Peyer's patch (tissue), 4 donors: ENCODE measurements around the gene POLR2F. TPM values are rescaled to one million over a fixed set of nuclear protein-coding genes. Genes with fewer than 3 reads are reported as not detected.

Experiments used
- DNase-seq, 3 donors: peaks; one replicate each; pipeline ENCODE4 v3.0.0-alpha.2; 2017 to 2019
- H3K27ac ChIP-seq, 4 donors: fragments of 200-600 bp; sonication (generic); one replicate each; pipeline ENCODE4 v1.5.1; 2016 to 2019
- H3K27me3 ChIP-seq, 2 donors: fragments of 200-600 bp; sonication (generic); one replicate each; pipeline ENCODE4 v1.5.1; 2019
- H3K36me3 ChIP-seq, 3 donors: fragments of 200-600 bp; sonication (generic); one replicate each; pipeline ENCODE4 v1.5.1; 2016 to 2019
- H3K4me1 ChIP-seq, 4 donors: fragments of 200-600 bp; sonication (generic); one replicate each; pipeline ENCODE4 v1.5.1; 2016 to 2019
- H3K4me3 ChIP-seq, 4 donors: fragments of 200-600 bp; sonication (generic); 1 replicate in 3 of 4; 2 replicates in 1 of 4; pipeline ENCODE4 v1.5.1; 2016 to 2019; ENCODE audit warnings: mild to moderate bottlenecking in 1 of 4
- H3K9me3 ChIP-seq, 4 donors: fragments of 200-600 bp; sonication (generic); one replicate each; pipeline ENCODE4 v1.5.1; 2016 to 2019; ENCODE audit warnings: mild to moderate bottlenecking in 1 of 4
- CTCF ChIP-seq, 6 experiments: fragments of 450-650 bp in 4 of 6; fragments of 200-600 bp in 2 of 6; sonication (generic) in 1 of 6; IDR thresholded peaks; one replicate each; pipeline ENCODE4 v1.5.1; 2017 to 2019; ENCODE audit warnings: antibody characterized with exemption in 6 of 6, mild to moderate bottlenecking in 3 of 6, moderate library complexity in 1 of 6
- POLR2A ChIP-seq, 2 donors: fragments of 450-650 bp; IDR thresholded peaks; one replicate each; pipeline ENCODE4 v1.5.1; 2017; ENCODE audit warnings: antibody characterized with exemption in 2 of 2, mild to moderate bottlenecking in 2 of 2, moderate library complexity in 2 of 2
- total RNA-seq, 4 donors: library from RNA; depleted of rRNA; stranded (reverse); fragments of >200 nt; gene quantifications; one replicate each; pipeline ENCODE4 v1.1.0, GENCODE V29; 2016

The POLR2F gene
- total RNA-seq, 4 donors from 2014 or later, result 51.1 to 97.4 (median 55.2) TPM

- Histone ChIP-seq H3K4me1 (peaks cover 0 to 9% (median 0%) of the 10 kb centered on the region in 4 donors), H3K27ac (no peak overlapping the region), H3K36me3 (no peaks in the 10 kb centered on the region), H3K27me3 (no peaks in the 10 kb centered on the region), H3K4me3 (no peak overlapping the region), H3K9me3 (no peaks in the 10 kb centered on the region)
- no peak for DNase-seq
- no peak for TF ChIP-seq CTCF (IDR thresholded peaks at IDR 0.05)
- no peak for TF ChIP-seq POLR2A (IDR thresholded peaks at IDR 0.05)
Observed at GRCh38 chr22:37994982-37995381, 41.5 kb downstream of the POLR2F start.

DNA sequence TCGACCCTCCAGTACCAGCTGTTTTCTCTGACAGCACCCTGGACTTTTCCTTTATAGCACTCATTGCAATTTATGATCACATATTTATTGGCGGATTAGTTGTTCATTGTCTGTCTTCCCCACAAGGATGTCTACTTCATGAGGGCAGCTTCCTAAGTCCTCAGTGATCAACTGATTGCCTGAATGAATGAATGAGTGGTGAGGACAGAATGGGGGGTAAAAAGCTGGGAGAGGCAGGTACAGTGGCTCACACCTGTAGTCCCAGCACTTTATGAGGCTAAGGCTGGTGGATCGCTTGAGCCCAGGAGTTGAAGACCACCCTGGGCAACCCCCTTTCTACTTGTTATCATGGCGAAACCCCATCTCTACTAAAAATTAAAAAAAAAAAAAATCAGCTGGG lies 42.0 kb downstream of the POLR2F start:
- H3K4me1 ChIP-seq, result peaks cover 0 to 9% (median 0%) of the 10 kb centered on the region in 4 donors
- TF ChIP-seq CTCF (IDR thresholded peaks at IDR 0.05), result no peak
- TF ChIP-seq POLR2A (IDR thresholded peaks at IDR 0.05), result no peak
- H3K27ac ChIP-seq, result no peak overlapping the region
- no peaks in the 10 kb centered on the region for H3K36me3 ChIP-seq
- DNase-seq, result no peak
- no peak overlapping the region for H3K4me3 ChIP-seq
- H3K9me3 ChIP-seq, result no peaks in the 10 kb centered on the region
- no peaks in the 10 kb centered on the region for H3K27me3 ChIP-seq

- peak in 1 of 3 donors; percentile 27 for DNase-seq
- H3K27ac ChIP-seq, result no peak overlapping the region
- H3K9me3 ChIP-seq, result no peaks in the 10 kb centered on the region
- H3K27me3 ChIP-seq, result no peaks in the 10 kb centered on the region
- H3K36me3 ChIP-seq, result no peaks in the 10 kb centered on the region
- H3K4me1 ChIP-seq, result peaks cover 0 to 9% (median 0%) of the 10 kb centered on the region in 4 donors
- H3K4me3 ChIP-seq, result no peak overlapping the region
- TF ChIP-seq POLR2A (IDR thresholded peaks at IDR 0.05), result no peak
- TF ChIP-seq CTCF (IDR thresholded peaks at IDR 0.05), result no peak
Observed at GRCh38 chr22:37996079-37996478, 42.6 kb downstream of the POLR2F start.

- Histone ChIP-seq H3K9me3 (no peaks in the 10 kb centered on the region), H3K36me3 (no peaks in the 10 kb centered on the region), H3K27me3 (no peaks in the 10 kb centered on the region), H3K27ac (no peak overlapping the region), H3K4me1 (peaks cover 0 to 9% (median 0%) of the 10 kb centered on the region in 4 donors), H3K4me3 (no peak overlapping the region)
- DNase-seq, result peak in 1 of 3 donors; percentile 66
- peak in 1 of 6 experiments; percentile 32 for TF ChIP-seq CTCF (IDR thresholded peaks at IDR 0.05)
- TF ChIP-seq POLR2A (IDR thresholded peaks at IDR 0.05), result no peak
Observed at GRCh38 chr22:37996515-37997246, 43.2 kb downstream of the POLR2F start.

GRCh38 chr22:37998543-37998942 lies 45.0 kb downstream of the POLR2F start:
- H3K9me3 ChIP-seq, result no peaks in the 10 kb centered on the region
- DNase-seq, result no peak
- TF ChIP-seq CTCF (IDR thresholded peaks at IDR 0.05), result no peak
- TF ChIP-seq POLR2A (IDR thresholded peaks at IDR 0.05), result no peak
- H3K27me3 ChIP-seq, result no peaks in the 10 kb centered on the region
- no peaks in the 10 kb centered on the region for H3K36me3 ChIP-seq
- H3K4me1 ChIP-seq, result peaks cover 0 to 9% (median 0%) of the 10 kb centered on the region in 4 donors
- H3K27ac ChIP-seq, result no peak overlapping the region
- H3K4me3 ChIP-seq, result no peak overlapping the region
